ENCODE results near the gene OSGEPL1. TPM values are rescaled to one million over a fixed set of nuclear protein-coding genes. Genes with fewer than 3 reads are reported as not detected.

The OSGEPL1 gene
- total RNA-seq, 1 experiment from 2014 or later = 12.6 TPM

GRCh38 chr2:189783451-189783926 is 20.9 kb upstream of the OSGEPL1 start:
- no peaks in the 10 kb centered on the region for H4K20me1 ChIP-seq (ENCODE audit: low read length)
- H3K36me3 ChIP-seq (ENCODE audit: low read depth, low read length) = peaks cover 32% of the 10 kb centered on the region
- peak overlapping the region; percentile 79 for H3K4me2 ChIP-seq (ENCODE audit: low read length)
- H3K4me1 ChIP-seq (ENCODE audit: insufficient read depth, low read length) = peaks cover 19% of the 10 kb centered on the region
- TF ChIP-seq EZH2phosphoT487 (IDR thresholded peaks at IDR 0.05; ENCODE audit: borderline replicate concordance, low read length) = no peak
- TF ChIP-seq, protein P1, sequence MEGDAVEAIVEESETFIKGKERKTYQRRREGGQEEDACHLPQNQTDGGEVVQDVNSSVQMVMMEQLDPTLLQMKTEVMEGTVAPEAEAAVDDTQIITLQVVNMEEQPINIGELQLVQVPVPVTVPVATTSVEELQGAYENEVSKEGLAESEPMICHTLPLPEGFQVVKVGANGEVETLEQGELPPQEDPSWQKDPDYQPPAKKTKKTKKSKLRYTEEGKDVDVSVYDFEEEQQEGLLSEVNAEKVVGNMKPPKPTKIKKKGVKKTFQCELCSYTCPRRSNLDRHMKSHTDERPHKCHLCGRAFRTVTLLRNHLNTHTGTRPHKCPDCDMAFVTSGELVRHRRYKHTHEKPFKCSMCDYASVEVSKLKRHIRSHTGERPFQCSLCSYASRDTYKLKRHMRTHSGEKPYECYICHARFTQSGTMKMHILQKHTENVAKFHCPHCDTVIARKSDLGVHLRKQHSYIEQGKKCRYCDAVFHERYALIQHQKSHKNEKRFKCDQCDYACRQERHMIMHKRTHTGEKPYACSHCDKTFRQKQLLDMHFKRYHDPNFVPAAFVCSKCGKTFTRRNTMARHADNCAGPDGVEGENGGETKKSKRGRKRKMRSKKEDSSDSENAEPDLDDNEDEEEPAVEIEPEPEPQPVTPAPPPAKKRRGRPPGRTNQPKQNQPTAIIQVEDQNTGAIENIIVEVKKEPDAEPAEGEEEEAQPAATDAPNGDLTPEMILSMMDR (conservative IDR thresholded peaks at IDR 0.05; ENCODE audit: low read depth, low read length) = no peak
- TF ChIP-seq EZH2 (IDR thresholded peaks at IDR 0.05; ENCODE audit: low read length, unreplicated experiment) = no peak
- ATAC-seq (peak; percentile 16), DNase-seq (peak; percentile 31)
- H3K4me3 ChIP-seq (ENCODE audit: low read length) = peak overlapping the region; percentile 80
- peak overlapping the region; percentile 71 for H3K27ac ChIP-seq (ENCODE audit: low read length)
- peak overlapping the region; percentile 84 for H3K9ac ChIP-seq (ENCODE audit: low read length)
- no peaks in the 10 kb centered on the region for H3K9me2 ChIP-seq (replicated peaks; ENCODE audit: low read length)
- BruUV-seq (replicated peaks) = no TSS peak
- intact Hi-C loops (cut with micrococcal nuclease) = loop anchor here (5.0 kb wide), 1 partner anchor 121 kb away; the partner anchor contains the start of gene ASNSD1
- H3F3A ChIP-seq (ENCODE audit: low read length, unreplicated experiment) = no peaks in the 10 kb centered on the region
- ChIA-PET POLR2A (ENCODE audit: unreplicated experiment) (no interaction called here), CTCF (no interaction called here)
- no peaks in the 10 kb centered on the region for H3K27me3 ChIP-seq (ENCODE audit: low read length)
- no peaks in the 10 kb centered on the region for H3K9me3 ChIP-seq (ENCODE audit: low read length)
- H3K79me2 ChIP-seq (ENCODE audit: low read length) = peaks cover 78% of the 10 kb centered on the region
- H2AFZ ChIP-seq (ENCODE audit: low read length) = peak overlapping the region; percentile 91

DNA sequence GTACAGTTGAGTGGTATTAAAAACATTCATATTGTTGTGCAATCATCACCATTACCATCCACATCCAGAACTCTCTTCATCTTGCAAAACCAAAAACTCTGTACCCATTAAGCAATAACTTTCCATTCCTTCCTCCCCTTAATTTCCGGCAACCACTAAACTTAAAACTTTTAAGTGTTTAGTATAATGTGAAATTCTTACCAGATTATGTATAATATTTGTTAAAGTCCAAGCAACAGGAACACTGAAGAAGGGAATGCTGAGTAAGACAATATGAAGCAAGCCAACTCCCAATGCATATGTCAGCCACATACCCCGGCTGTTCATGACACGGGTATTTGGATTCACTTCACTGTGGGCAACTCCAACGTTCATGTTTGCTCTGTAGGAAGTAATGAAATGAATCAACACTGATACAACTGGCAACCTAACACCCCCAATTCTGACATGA is 19.7 kb upstream of the OSGEPL1 start:
- Histone ChIP-seq H3F3A (ENCODE audit: low read length, unreplicated experiment) (no peaks in the 10 kb centered on the region), H3K9me2 (replicated peaks; ENCODE audit: low read length) (no peaks in the 10 kb centered on the region), H3K36me3 (ENCODE audit: low read depth, low read length) (peaks cover 32% of the 10 kb centered on the region), H3K4me2 (ENCODE audit: low read length) (peak overlapping the region; percentile 79), H3K9ac (ENCODE audit: low read length) (no peak overlapping the region), H2AFZ (ENCODE audit: low read length) (no peak overlapping the region), H3K27ac (ENCODE audit: low read length) (no peak overlapping the region), H4K20me1 (ENCODE audit: low read length) (no peaks in the 10 kb centered on the region), H3K9me3 (ENCODE audit: low read length) (no peaks in the 10 kb centered on the region), H3K27me3 (ENCODE audit: low read length) (no peaks in the 10 kb centered on the region), H3K4me3 (ENCODE audit: low read length) (peak overlapping the region; percentile 80), H3K4me1 (ENCODE audit: insufficient read depth, low read length) (peaks cover 19% of the 10 kb centered on the region), H3K79me2 (ENCODE audit: low read length) (peaks cover 71% of the 10 kb centered on the region)
- DNase-seq = peak; percentile 36
- intact Hi-C loops (cut with micrococcal nuclease) = loop anchor here (5.0 kb wide), 1 partner anchor 120 kb away; the partner anchor contains the start of gene ASNSD1
- BruUV-seq (replicated peaks) = no TSS peak
- ChIA-PET POLR2A (ENCODE audit: unreplicated experiment) (no interaction called here), CTCF (no interaction called here)
- TF ChIP-seq EZH2 (IDR thresholded peaks at IDR 0.05; ENCODE audit: low read length, unreplicated experiment) (no peak), EZH2phosphoT487 (IDR thresholded peaks at IDR 0.05; ENCODE audit: borderline replicate concordance, low read length) (no peak)
- TF ChIP-seq, protein P1 (conservative IDR thresholded peaks at IDR 0.05; ENCODE audit: low read depth, low read length) = no peak
- ATAC-seq = no peak

GRCh38 chr2:189772212-189772611 is 9.6 kb upstream of the OSGEPL1 start:
- H3K9me2 ChIP-seq (replicated peaks; ENCODE audit: low read length) = no peaks in the 10 kb centered on the region
- H3K27ac ChIP-seq (ENCODE audit: low read length) = no peak overlapping the region
- no peak overlapping the region for H3K4me3 ChIP-seq (ENCODE audit: low read length)
- no peaks in the 10 kb centered on the region for H3K27me3 ChIP-seq (ENCODE audit: low read length)
- intact Hi-C loops (cut with micrococcal nuclease) = no loop called here
- DNase-seq (no peak), ATAC-seq (no peak)
- peaks cover 46% of the 10 kb centered on the region for H3K36me3 ChIP-seq (ENCODE audit: low read depth, low read length)
- no peaks in the 10 kb centered on the region for H3K4me1 ChIP-seq (ENCODE audit: insufficient read depth, low read length)
- H3K9me3 ChIP-seq (ENCODE audit: low read length) = no peaks in the 10 kb centered on the region
- no peak overlapping the region for H3K4me2 ChIP-seq (ENCODE audit: low read length)
- ChIA-PET POLR2A (ENCODE audit: unreplicated experiment) (no interaction called here), CTCF (interaction anchor here (0.7 kb wide), 1 partner anchor 461 kb away, joined by 3 read pairs; no protein-coding TSS in a partner anchor)
- H3F3A ChIP-seq (ENCODE audit: low read length, unreplicated experiment) = no peaks in the 10 kb centered on the region
- no peak overlapping the region for H3K9ac ChIP-seq (ENCODE audit: low read length)
- no peaks in the 10 kb centered on the region for H3K79me2 ChIP-seq (ENCODE audit: low read length)
- no peaks in the 10 kb centered on the region for H4K20me1 ChIP-seq (ENCODE audit: low read length)
- no TSS peak for BruUV-seq (replicated peaks)
- TF ChIP-seq EZH2phosphoT487 (IDR thresholded peaks at IDR 0.05; ENCODE audit: borderline replicate concordance, low read length) = no peak
- TF ChIP-seq, protein P1 (conservative IDR thresholded peaks at IDR 0.05; ENCODE audit: low read depth, low read length) = no peak
- no peak for TF ChIP-seq EZH2 (IDR thresholded peaks at IDR 0.05; ENCODE audit: low read length, unreplicated experiment)
- no peak overlapping the region for H2AFZ ChIP-seq (ENCODE audit: low read length)

Measured in PC-3 (cell line).